MV-4-11 (cell line): ENCODE measurements around the gene HOGA1.
A peak's percentile ranks its signal among the peaks of the same experiment; 100 is the strongest.
"Not testable (repeated sequence)": the region's sequence is repeated elsewhere in the genome, so short reads cannot be mapped to it uniquely, and the experiment has no call there.

Experiments used
- DNase-seq: peaks from one replicate; lab custom pipeline; 2025; lab: John Stamatoyannopoulos, UW

The HOGA1 gene

DNA sequence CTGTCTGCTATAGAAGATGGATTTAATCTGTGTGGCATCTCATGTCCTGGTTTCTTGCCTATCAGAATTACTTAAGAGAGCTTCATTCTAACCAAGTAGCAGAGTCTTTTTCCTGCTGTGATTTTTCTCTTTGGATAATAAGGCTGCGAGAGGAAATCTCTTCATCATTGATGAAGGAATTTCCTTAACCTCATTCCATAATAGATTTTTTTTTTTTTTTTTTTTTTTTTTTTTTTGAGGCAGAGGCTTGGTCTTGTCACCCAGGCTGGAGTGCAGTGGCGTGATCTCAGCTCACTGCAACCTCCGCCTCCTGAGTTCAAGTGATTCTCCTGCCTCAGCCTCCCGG lies 65.2 kb downstream of the HOGA1 start:
- DNase-seq = not testable (repeated sequence)

DNA sequence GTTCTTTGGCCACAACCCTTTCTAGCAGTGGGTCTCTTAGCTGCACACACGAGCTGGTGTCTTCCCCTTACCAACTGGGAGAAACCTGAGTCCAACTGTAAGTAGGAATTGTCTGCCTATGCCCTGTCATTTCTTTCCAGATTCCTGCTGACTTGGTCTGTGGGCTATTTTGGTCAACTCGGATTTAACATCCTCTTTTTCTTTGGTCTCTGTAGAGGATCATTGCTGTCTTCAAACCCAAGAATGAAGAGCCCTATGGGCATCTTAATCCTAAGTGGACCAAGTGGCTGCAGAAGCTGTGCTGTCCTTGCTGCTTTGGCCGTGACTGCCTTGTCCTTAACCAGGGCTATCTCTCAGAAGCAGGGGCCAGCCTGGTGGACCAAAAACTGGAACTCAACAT lies 66.5 kb downstream of the HOGA1 start:
- DNase-seq = peak; percentile 17

GRCh38 chr10:97651773-97652172 lies 67.6 kb downstream of the HOGA1 start:
- no peak for DNase-seq

GRCh38 chr10:97656777-97657176 lies 72.6 kb downstream of the HOGA1 start:
- DNase-seq = peak; percentile 72

DNA sequence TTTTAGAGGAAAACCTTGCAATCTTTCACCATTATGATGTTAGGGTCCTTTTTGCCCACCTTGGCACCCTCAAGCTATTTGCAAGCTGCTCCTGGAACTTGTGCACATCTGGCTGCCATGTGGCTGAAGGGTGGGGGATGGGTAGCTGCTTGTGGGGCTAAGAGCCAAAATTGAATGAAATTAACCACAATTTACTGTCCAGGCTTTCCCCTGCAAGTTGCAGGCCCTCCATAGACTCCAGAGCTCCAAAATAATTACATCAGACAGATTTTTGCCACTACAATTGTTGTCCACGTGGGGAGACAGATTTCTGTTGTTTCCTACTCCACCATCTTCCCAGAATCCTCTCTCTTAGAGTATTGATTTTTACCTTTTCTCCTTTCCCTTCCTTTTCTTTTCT lies 75.4 kb downstream of the HOGA1 start:
- no peak for DNase-seq
